PC-9 (cell line): ENCODE results near the gene GYS1. TPM values are rescaled to one million over a fixed set of nuclear protein-coding genes. Genes with fewer than 3 reads are reported as not detected.
A peak's percentile ranks its signal among the peaks of the same experiment; 100 is the strongest.

Experiments used
- BruUV-seq: library from RNA; stranded (reverse); fragments of 400-500 nt; replicated peaks from 2 replicates; lab custom pipeline; 2021; lab: Mats Ljungman, UMichigan
- CTCF ChIA-PET: fragments of 300-600 bp; sonication (Branson Sonifier 250); formaldehyde crosslinking; loops from one replicate; lab custom pipeline; 2022; ENCODE audit warnings: antibody characterized with exemption; lab: Charles Lee
- POLR2A ChIA-PET: fragments of 300-600 bp; sonication (Branson Sonifier 250); formaldehyde crosslinking; loops from one replicate; lab custom pipeline; 2022; ENCODE audit warnings: antibody characterized with exemption; ENCODE audit not compliant: unreplicated experiment; lab: Charles Lee
- DNase-seq, 2 experiments: peaks; one replicate each; pipeline versions ENCODE4 v3.0.0 to v3.0.0-alpha.2; 2015 to 2022; ENCODE audit warnings: mixed read lengths in 1 of 2
- H2AFZ ChIP-seq: fragments of 200-600 bp; sonication (generic); 2 replicates; pipeline ENCODE4 v1.8.1; 2017; ENCODE audit warnings: antibody characterized with exemption
- H3F3A ChIP-seq: fragments of 200-600 bp; sonication (generic); 2 replicates; pipeline ENCODE4 v1.8.1; 2017; ENCODE audit warnings: antibody characterized with exemption, mild to moderate bottlenecking, low read depth; ENCODE audit not compliant: insufficient read depth
- H3K27ac ChIP-seq: fragments of 200-600 bp; sonication (generic); 2 replicates; pipeline ENCODE4 v1.6.1; 2016; ENCODE audit warnings: mixed run types
- H3K27me3 ChIP-seq: fragments of 200-600 bp; sonication (generic); 2 replicates; pipeline ENCODE4 v1.6.1; 2016; ENCODE audit warnings: low read depth, mixed run types; ENCODE audit not compliant: insufficient read depth
- H3K36me3 ChIP-seq: fragments of 200-600 bp; sonication (generic); 2 replicates; pipeline ENCODE4 v1.6.1; 2016; ENCODE audit warnings: low read depth, mixed run types
- H3K4me1 ChIP-seq: fragments of 200-600 bp; sonication (generic); replicated peaks from 2 replicates; pipeline ENCODE4 v1.6.1; 2016; ENCODE audit warnings: mixed run types; ENCODE audit not compliant: insufficient read depth
- H3K4me2 ChIP-seq: fragments of 200-600 bp; sonication (generic); 2 replicates; pipeline ENCODE4 v1.6.1; 2017; ENCODE audit warnings: mixed run types
- H3K4me3 ChIP-seq: fragments of 200-600 bp; sonication (generic); 2 replicates; pipeline ENCODE4 v1.6.1; 2016; ENCODE audit warnings: mixed run types
- H3K79me2 ChIP-seq: fragments of 200-600 bp; sonication (generic); 2 replicates; pipeline ENCODE4 v1.6.1; 2017; ENCODE audit warnings: low read depth, mixed run types
- H3K9me2 ChIP-seq: fragments of 200-600 bp; sonication (generic); 2 replicates; pipeline ENCODE4 v1.8.1; 2017; ENCODE audit warnings: mild to moderate bottlenecking; ENCODE audit not compliant: insufficient read depth
- H3K9me3 ChIP-seq: fragments of 200-600 bp; sonication (generic); 2 replicates; pipeline ENCODE4 v1.8.1; 2016; ENCODE audit warnings: low read depth; ENCODE audit not compliant: insufficient read depth
- H4K20me1 ChIP-seq: fragments of 200-600 bp; sonication (generic); 2 replicates; pipeline ENCODE4 v1.8.1; 2017; ENCODE audit not compliant: insufficient read depth
- CTCF ChIP-seq: fragments of 200-600 bp; sonication (generic); conservative IDR thresholded peaks from 2 replicates; pipeline ENCODE4 v1.6.1; 2017; ENCODE audit warnings: mixed run types, antibody characterized with exemption, mild to moderate bottlenecking, moderate library complexity
- EZH2 ChIP-seq: fragments of 200-600 bp; sonication (generic); IDR thresholded peaks from 2 replicates; pipeline ENCODE4 v1.8.0; 2017; ENCODE audit warnings: antibody characterized with exemption, low read depth
- intact Hi-C: fragments of 100-400 bp; cut with micrococcal nuclease; formaldehyde crosslinking; loops from one replicate; pipeline ENCODE4 v1.10.0; 2022; ENCODE audit not compliant: unreplicated experiment
- total RNA-seq: library from RNA; stranded (reverse); gene quantifications from 2 replicates; pipeline ENCODE4 v1.2.3, GENCODE V29; 2021

Gene GYS1
- total RNA-seq, 1 experiment from 2014 or later, result 54.2 TPM

GRCh38 chr19:48968813-48969218 is 24.3 kb downstream of the GYS1 start:
- peaks cover 22% of the 10 kb centered on the region for H3K36me3 ChIP-seq
- TF ChIP-seq CTCF, result no peak
- TF ChIP-seq EZH2, result no peak
- CTCF ChIA-PET, result no interaction called here
- peaks cover 22% of the 10 kb centered on the region for H4K20me1 ChIP-seq
- peaks cover 61% of the 10 kb centered on the region for H3F3A ChIP-seq
- DNase-seq, result no peak
- POLR2A ChIA-PET, result interaction anchor here (0.7 to 1.0 kb wide), 2 partner anchors 24 to 82 kb away, joined by 3 to 4 read pairs; no protein-coding TSS in a partner anchor
- H3K9me3 ChIP-seq, result no peaks in the 10 kb centered on the region
- H3K4me1 ChIP-seq, result peaks cover 21% of the 10 kb centered on the region
- H3K79me2 ChIP-seq, result peaks cover 33% of the 10 kb centered on the region
- no peaks in the 10 kb centered on the region for H3K9me2 ChIP-seq
- H3K4me3 ChIP-seq, result no peak overlapping the region
- intact Hi-C loops, result loop anchor here (5.0 to 10.0 kb wide), 2 partner anchors 322 to 484 kb away; partner anchors contain the start of gene CA11
- H3K27ac ChIP-seq, result no peak overlapping the region
- H3K4me2 ChIP-seq, result no peak overlapping the region
- no peaks in the 10 kb centered on the region for H3K27me3 ChIP-seq
- no peak overlapping the region for H2AFZ ChIP-seq
- no TSS peak for BruUV-seq

GRCh38 chr19:48968179-48968661 is 24.9 kb downstream of the GYS1 start:
- H3K9me2 ChIP-seq, result no peaks in the 10 kb centered on the region
- H3K4me1 ChIP-seq, result peaks cover 27% of the 10 kb centered on the region
- ChIA-PET CTCF (no interaction called here), POLR2A (interaction anchor here (0.6 to 1.0 kb wide), 5 partner anchors 11 to 81 kb away, joined by 3 to 5 read pairs (median 3); partner anchors contain the start of gene RUVBL2)
- no peaks in the 10 kb centered on the region for H3K27me3 ChIP-seq
- H3K4me2 ChIP-seq, result peak overlapping the region; percentile 84; the same call in 1 of the 2 replicates
- no peak overlapping the region for H2AFZ ChIP-seq
- peak overlapping the region; percentile 37; the same call in 1 of the 2 replicates for H3K27ac ChIP-seq
- peaks cover 67% of the 10 kb centered on the region for H3F3A ChIP-seq
- H4K20me1 ChIP-seq, result peaks cover 22% of the 10 kb centered on the region
- no peak for DNase-seq
- H3K79me2 ChIP-seq, result peaks cover 33% of the 10 kb centered on the region
- BruUV-seq, result no TSS peak
- no peaks in the 10 kb centered on the region for H3K9me3 ChIP-seq
- H3K4me3 ChIP-seq, result no peak overlapping the region
- intact Hi-C loops, result loop anchor here (5.0 to 10.0 kb wide), 2 partner anchors 321 to 483 kb away; partner anchors contain the start of gene CA11
- TF ChIP-seq CTCF, result no peak
- TF ChIP-seq EZH2, result no peak
- peaks cover 18% of the 10 kb centered on the region for H3K36me3 ChIP-seq

- Histone ChIP-seq H3K9me2 (no peaks in the 10 kb centered on the region), H3K79me2 (peaks cover 33% of the 10 kb centered on the region), H3F3A (peaks cover 69% of the 10 kb centered on the region), H4K20me1 (peaks cover 22% of the 10 kb centered on the region), H3K27ac (peak overlapping the region; percentile 37), H3K4me2 (peak overlapping the region; percentile 84), H2AFZ (no peak overlapping the region), H3K4me3 (peak overlapping the region; percentile 84; the same call in 1 of the 2 replicates), H3K9me3 (no peaks in the 10 kb centered on the region), H3K36me3 (peaks cover 18% of the 10 kb centered on the region), H3K27me3 (no peaks in the 10 kb centered on the region), H3K4me1 (peaks cover 28% of the 10 kb centered on the region)
- ChIA-PET POLR2A (interaction anchor here (0.5 to 1.0 kb wide), 10 partner anchors 12 to 317 kb away, joined by 3 to 17 read pairs (median 4); partner anchors contain the start of genes GYS1, HSD17B14 and RUVBL2), CTCF (no interaction called here)
- intact Hi-C loops, result loop anchor here (5.0 to 10.0 kb wide), 2 partner anchors 320 to 483 kb away; partner anchors contain the start of gene CA11
- peak in 1 of 2 experiments; percentile 38 for DNase-seq
- BruUV-seq, result no TSS peak
- TF ChIP-seq EZH2, result no peak
These were observed 25.5 kb downstream of the GYS1 start for GRCh38 chr19:48967346-48968178.
